AG04449 (cell line): ENCODE results near the gene KRTAP10-5.

Experiments used
- CTCF ChIA-PET: fragments of 350-600 bp; formaldehyde crosslinking; extraction: SDS; loops from one replicate; lab custom pipeline; 2021; ENCODE audit warnings: antibody characterized with exemption; lab: Yijun Ruan, JAX
- POLR2A ChIA-PET: fragments of 400-600, 350-600 bp; formaldehyde crosslinking; extraction: SDS; loops from one replicate; lab custom pipeline; 2020; ENCODE audit warnings: antibody characterized with exemption, inconsistent platforms; lab: Yijun Ruan, JAX
- DNase-seq: peaks from one replicate; pipeline ENCODE4 v3.0.0-alpha.2; 2010; ENCODE audit warnings: low read depth, low spot score
- H3K4me3 ChIP-seq: 2 replicates; pipeline ENCODE4 v1.5.1; 2011; ENCODE audit warnings: low read depth, mild to moderate bottlenecking, control low read depth, low read length
- CTCF ChIP-seq: IDR thresholded peaks from one replicate; pipeline ENCODE4 v1.5.1; 2011; ENCODE audit warnings: mild to moderate bottlenecking, moderate library complexity, low read length, control low read depth, inconsistent platforms; ENCODE audit not compliant: insufficient read depth; ENCODE audit errors: missing control alignments

KRTAP10-5 gene

GRCh38 chr21:44544566-44544965 lies 35.8 kb downstream of the KRTAP10-5 start:
- no peak for DNase-seq
- ChIA-PET CTCF (no interaction called here), POLR2A (no interaction called here)
- H3K4me3 ChIP-seq = no peak overlapping the region
- no peak for TF ChIP-seq CTCF

DNA sequence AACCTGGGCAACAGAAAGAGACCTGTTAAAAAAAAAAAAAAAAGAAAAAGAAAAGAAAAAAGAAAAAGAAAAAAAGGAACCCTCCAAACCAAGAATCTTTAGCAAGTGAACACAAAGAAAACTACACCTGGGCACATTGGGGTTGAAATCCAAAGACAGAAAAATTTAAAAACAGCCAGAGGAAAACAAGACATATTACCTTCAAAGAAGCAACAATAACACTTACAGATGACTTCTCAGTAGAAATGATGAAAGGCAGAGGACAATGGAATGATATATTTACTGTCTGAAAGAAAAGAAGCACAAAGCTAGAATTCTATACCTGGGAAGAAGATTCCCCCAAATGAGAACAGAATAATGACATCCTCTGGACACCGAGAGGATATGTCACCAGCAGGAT lies 37.7 kb downstream of the KRTAP10-5 start:
- CTCF ChIA-PET = no interaction called here
- POLR2A ChIA-PET = no interaction called here

GRCh38 chr21:44540741-44541288 lies 39.6 kb downstream of the KRTAP10-5 start:
- CTCF ChIA-PET = no interaction called here

More for the DNA sequence above, 37.7 kb downstream of the KRTAP10-5 start:
- no peak for TF ChIP-seq CTCF
- DNase-seq = no peak
- no peak overlapping the region for H3K4me3 ChIP-seq

DNA sequence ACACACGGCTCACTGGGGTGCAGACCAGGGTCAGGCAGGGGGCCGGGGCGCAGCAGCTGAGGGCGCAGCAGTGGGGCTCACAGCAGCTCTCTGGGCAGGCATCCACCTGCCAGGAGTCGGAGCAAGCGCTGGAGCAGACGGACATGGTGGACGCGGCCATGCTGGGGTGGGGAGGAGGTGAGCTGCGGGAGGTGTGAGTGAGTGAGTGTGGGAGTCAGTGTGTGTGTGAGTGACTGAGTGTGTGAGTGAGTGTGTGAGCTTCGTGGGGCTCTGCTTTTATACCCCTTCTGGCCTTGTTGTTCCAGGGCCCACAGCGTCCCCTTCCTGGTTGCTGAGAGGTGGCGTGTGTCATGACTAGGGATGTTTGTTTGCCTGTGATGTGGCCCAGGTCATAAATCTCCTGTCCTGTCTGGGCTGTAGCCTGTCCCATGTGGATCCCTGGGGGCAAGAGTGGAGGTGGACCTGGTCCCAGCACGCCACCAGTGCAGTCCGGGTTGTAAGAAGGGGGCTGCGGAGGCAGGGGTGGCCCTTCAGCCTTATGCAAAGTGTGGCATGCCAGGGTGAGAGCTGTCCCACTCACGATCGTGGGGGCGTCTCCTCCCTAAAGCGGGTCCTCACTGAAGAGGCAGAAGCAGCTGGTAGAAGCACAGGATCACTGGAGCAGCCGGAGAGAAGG lies 40.3 kb downstream of the KRTAP10-5 start, which contains the start of gene KRTAP10-1:
TSS of gene KRTAP10-1 (minus strand) at position 205 of the 676 bp plus-strand sequence. CDS start at position 160, 45 bp downstream.
- DNase-seq = no peak
- CTCF ChIA-PET = interaction anchor here (0.6 kb wide), 1 partner anchor 496 kb away, joined by 3 read pairs; no protein-coding TSS in a partner anchor
- H3K4me3 ChIP-seq = no peak within 1 kb of the TSS
- POLR2A ChIA-PET = no interaction called here
- no peak for TF ChIP-seq CTCF

More at GRCh38 chr21:44540741-44541288, 39.6 kb downstream of the KRTAP10-5 start:
- TF ChIP-seq CTCF = no peak
- no peak for DNase-seq
- H3K4me3 ChIP-seq = no peak overlapping the region
- POLR2A ChIA-PET = no interaction called here

DNA sequence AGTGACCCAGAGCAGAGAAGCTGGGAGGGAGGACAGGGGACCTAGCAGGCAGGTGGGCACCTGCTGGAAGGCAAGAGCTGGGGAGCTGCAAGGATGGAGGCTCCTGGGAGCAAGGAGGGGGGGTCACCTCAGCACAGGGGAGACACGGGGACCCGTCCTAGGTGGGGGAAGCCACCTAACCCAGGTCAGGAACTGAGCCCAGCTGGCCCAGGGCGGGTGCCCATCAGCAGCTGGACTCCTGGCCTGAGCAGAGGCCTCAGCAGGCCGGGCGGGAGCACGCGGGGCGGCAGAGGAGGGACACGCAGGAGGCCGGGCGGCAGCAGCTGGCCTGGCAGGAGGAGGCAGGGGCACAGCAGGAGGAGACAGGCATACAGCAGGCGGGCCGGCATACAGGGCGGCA lies 41.4 kb downstream of the KRTAP10-5 start:
- TF ChIP-seq CTCF = no peak
- ChIA-PET POLR2A (no interaction called here), CTCF (no interaction called here)
- DNase-seq = no peak
- H3K4me3 ChIP-seq = no peak overlapping the region
